ENCODE results near the gene IGSF6. TPM values are rescaled to one million over a fixed set of nuclear protein-coding genes. Genes with fewer than 3 reads are reported as not detected.

Gene IGSF6
- total RNA-seq, 4 donors from 2014 or later = 1.0 to 4.3 (median 1.3) TPM

DNA sequence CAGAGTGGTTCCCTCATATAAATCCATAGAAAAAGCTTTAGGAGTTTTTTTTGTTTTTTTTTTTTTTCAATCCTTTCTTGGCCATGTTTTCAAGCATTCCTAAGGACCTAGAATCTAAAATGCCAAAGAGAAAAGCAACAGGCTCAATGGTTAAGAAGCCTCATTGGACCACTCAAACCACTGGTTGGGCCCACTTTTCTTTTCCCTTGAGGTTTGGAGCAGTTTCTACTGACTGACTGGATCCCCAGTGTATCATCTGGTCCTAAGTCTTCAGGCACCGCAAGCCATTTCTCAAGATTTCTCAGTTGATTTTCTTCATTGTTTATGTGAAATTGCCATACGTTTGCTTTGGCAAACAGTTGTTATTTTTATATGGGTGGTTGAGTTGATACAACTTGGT, 38.6 kb downstream of the IGSF6 start:
- no peak overlapping the region for H3K4me3 ChIP-seq
- TF ChIP-seq EP300 (IDR thresholded peaks at IDR 0.05) (no peak), POLR2A (IDR thresholded peaks at IDR 0.05) (no peak), POLR2AphosphoS5 (IDR thresholded peaks at IDR 0.05) (no peak)
- TF ChIP-seq, protein P1, sequence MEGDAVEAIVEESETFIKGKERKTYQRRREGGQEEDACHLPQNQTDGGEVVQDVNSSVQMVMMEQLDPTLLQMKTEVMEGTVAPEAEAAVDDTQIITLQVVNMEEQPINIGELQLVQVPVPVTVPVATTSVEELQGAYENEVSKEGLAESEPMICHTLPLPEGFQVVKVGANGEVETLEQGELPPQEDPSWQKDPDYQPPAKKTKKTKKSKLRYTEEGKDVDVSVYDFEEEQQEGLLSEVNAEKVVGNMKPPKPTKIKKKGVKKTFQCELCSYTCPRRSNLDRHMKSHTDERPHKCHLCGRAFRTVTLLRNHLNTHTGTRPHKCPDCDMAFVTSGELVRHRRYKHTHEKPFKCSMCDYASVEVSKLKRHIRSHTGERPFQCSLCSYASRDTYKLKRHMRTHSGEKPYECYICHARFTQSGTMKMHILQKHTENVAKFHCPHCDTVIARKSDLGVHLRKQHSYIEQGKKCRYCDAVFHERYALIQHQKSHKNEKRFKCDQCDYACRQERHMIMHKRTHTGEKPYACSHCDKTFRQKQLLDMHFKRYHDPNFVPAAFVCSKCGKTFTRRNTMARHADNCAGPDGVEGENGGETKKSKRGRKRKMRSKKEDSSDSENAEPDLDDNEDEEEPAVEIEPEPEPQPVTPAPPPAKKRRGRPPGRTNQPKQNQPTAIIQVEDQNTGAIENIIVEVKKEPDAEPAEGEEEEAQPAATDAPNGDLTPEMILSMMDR (IDR thresholded peaks at IDR 0.05) = no peak
- no peak for DNase-seq (ENCODE audit: low spot score in 2 of 2)
- H3K27ac ChIP-seq = no peak overlapping the region
- H3K9me3 ChIP-seq = no peaks in the 10 kb centered on the region
- peaks cover 4% of the 10 kb centered on the region for H3K36me3 ChIP-seq
- 98% methylated on average over 2 of the region's 2 CpGs for WGBS
- peaks cover 44% of the 10 kb centered on the region for H3K4me1 ChIP-seq
- no peaks in the 10 kb centered on the region for H3K27me3 ChIP-seq

DNA sequence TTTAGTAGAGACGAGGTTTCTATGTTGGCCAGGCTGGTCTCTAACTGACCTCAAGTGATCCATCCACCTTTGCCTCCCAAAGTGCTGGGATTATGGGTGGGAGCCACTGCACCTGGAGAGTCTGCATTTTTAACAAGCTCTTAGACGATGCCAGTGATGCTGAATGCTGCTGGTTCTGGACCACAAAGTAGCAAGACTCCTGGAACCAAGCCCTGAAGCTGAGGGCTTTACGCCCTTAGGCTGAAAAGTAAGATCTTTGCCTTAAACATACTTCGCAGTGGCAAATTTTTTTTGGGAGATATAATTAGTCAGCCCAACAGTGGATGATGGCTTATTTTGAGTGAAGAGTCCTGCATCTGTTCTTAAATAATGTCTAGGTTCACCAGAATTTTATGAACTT, 39.0 kb downstream of the IGSF6 start:
- Histone ChIP-seq H3K27me3 (no peaks in the 10 kb centered on the region), H3K27ac (no peak overlapping the region), H3K4me1 (peaks cover 49% of the 10 kb centered on the region), H3K9me3 (no peaks in the 10 kb centered on the region), H3K36me3 (peaks cover 3% of the 10 kb centered on the region), H3K4me3 (no peak overlapping the region)
- WGBS = 96% methylated on average over 4 of the region's 4 CpGs
- DNase-seq (ENCODE audit: low spot score in 2 of 2) = no peak
- TF ChIP-seq POLR2AphosphoS5 (IDR thresholded peaks at IDR 0.05) (no peak), POLR2A (IDR thresholded peaks at IDR 0.05) (no peak), EP300 (IDR thresholded peaks at IDR 0.05) (no peak)
- TF ChIP-seq, protein P1 (IDR thresholded peaks at IDR 0.05) = no peak

DNA sequence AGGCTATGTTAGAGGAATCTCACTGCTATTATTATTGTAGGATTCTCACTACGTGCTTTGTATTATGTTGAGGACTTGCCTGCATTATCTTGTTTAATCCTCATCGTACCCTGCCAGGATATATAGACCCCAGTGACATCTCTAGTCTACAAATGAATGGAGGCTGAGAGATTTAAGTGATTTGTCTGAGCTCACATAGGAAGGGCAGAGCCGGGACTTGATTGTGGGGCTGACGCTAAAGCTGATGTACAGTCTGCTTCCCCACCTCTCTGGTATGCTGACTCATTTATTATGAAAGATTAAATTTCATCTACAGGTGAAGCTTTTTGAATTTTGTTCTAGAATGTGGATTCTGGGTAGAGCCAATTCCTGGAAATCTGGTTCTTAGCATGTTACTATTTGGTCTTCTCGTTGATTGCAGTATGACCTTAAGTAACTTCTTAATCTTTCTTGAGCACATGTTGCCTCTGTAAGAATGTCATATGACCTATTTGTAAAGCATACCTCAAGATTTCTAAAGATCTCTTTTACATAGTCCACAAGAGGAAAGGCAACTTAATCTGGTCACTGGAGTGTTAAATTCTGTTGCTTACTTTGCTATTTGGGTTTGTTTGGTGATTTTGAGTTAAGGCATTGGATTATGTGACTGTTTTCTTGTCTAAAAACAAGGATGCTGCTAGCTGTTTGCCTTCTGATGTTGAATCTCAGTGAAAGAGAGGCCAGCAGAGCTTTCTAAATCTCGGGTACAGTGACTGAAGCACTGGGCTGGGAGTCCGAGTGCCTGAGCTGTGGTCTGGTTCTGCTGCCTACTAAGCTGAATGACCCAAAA, 40.6 kb downstream of the IGSF6 start:
- TF ChIP-seq POLR2AphosphoS5 (IDR thresholded peaks at IDR 0.05) (no peak), EP300 (IDR thresholded peaks at IDR 0.05) (no peak), POLR2A (IDR thresholded peaks at IDR 0.05) (no peak)
- TF ChIP-seq, protein P1 (IDR thresholded peaks at IDR 0.05) = no peak
- no peak overlapping the region for H3K4me3 ChIP-seq
- H3K9me3 ChIP-seq = no peaks in the 10 kb centered on the region
- peaks cover 59% of the 10 kb centered on the region for H3K4me1 ChIP-seq
- H3K36me3 ChIP-seq = no peaks in the 10 kb centered on the region
- WGBS = 36% methylated on average over 7 of the region's 7 CpGs
- H3K27me3 ChIP-seq = no peaks in the 10 kb centered on the region
- no peak for DNase-seq (ENCODE audit: low spot score in 2 of 2)
- peak overlapping the region; percentile 76 for H3K27ac ChIP-seq

DNA sequence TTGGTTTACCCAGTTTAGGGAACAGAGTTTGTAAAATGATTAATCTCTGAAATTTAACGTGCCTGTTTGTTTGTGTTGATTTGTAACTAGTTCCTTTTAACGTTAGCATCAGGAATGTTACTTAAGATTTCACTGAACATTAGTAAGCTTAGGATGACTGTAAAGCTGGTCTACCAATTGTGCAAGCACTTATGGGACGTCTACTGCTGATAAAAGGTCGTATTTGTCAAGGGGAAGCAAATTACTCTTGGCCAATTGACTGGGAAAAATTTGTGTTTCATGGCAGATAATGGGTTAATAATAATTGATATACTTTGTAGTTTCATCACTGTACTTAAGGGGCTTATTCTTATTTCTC, 41.2 kb downstream of the IGSF6 start:
- Histone ChIP-seq H3K27ac (peak overlapping the region; percentile 76), H3K4me3 (no peak overlapping the region), H3K4me1 (peaks cover 63% of the 10 kb centered on the region), H3K9me3 (no peaks in the 10 kb centered on the region), H3K27me3 (no peaks in the 10 kb centered on the region), H3K36me3 (no peaks in the 10 kb centered on the region)
- DNase-seq (ENCODE audit: low spot score in 2 of 2) = no peak
- no peak for TF ChIP-seq POLR2AphosphoS5 (IDR thresholded peaks at IDR 0.05)
- TF ChIP-seq EP300 (IDR thresholded peaks at IDR 0.05) = no peak
- TF ChIP-seq, protein P1 (IDR thresholded peaks at IDR 0.05) = no peak
- TF ChIP-seq POLR2A (IDR thresholded peaks at IDR 0.05) = no peak
- WGBS = 58% methylated on average over 4 of the region's 4 CpGs

DNA sequence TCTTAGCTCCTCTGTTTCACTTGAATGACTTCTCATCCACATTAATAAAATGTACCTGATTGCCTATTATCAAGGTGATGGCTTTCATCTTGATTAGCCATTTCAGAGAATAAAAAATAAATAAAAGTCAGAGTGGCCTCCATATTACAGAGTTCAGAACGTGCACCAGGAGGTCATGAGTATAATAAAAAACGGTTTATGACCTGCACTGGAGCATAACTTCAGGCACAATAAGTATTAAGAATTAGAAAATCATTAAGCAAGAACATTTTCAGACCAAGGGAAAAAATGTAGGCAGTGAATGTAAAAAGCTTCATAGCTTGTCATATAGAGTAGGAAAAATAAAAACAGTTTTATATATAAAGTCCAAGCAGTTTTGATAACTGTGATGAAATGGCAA, 41.6 kb downstream of the IGSF6 start:
- no peaks in the 10 kb centered on the region for H3K27me3 ChIP-seq
- 85% methylated on average over 2 of the region's 2 CpGs for WGBS
- no peak for DNase-seq (ENCODE audit: low spot score in 2 of 2)
- TF ChIP-seq POLR2AphosphoS5 (IDR thresholded peaks at IDR 0.05) = no peak
- no peak for TF ChIP-seq EP300 (IDR thresholded peaks at IDR 0.05)
- TF ChIP-seq, protein P1 (IDR thresholded peaks at IDR 0.05) = no peak
- TF ChIP-seq POLR2A (IDR thresholded peaks at IDR 0.05) = no peak
- H3K9me3 ChIP-seq = no peaks in the 10 kb centered on the region
- no peaks in the 10 kb centered on the region for H3K36me3 ChIP-seq
- peaks cover 63% of the 10 kb centered on the region for H3K4me1 ChIP-seq
- H3K27ac ChIP-seq = no peak overlapping the region
- H3K4me3 ChIP-seq = no peak overlapping the region

Data from suprapubic skin (tissue), 4 donors.